H1 (cell line): ENCODE measurements around the gene BMI1. TPM values are rescaled to one million over a fixed set of nuclear protein-coding genes. Genes with fewer than 3 reads are reported as not detected.

Experiments used
- CTCF ChIA-PET: fragments of 300-600 bp; sonication (Branson Sonifier 250); formaldehyde crosslinking; loops from one replicate; lab custom pipeline; 2021; ENCODE audit not compliant: partially characterized antibody; lab: Charles Lee
- POLR2A ChIA-PET: fragments of 300-600 bp; sonication (Branson Sonifier 250); formaldehyde crosslinking; loops from one replicate; lab custom pipeline; 2021; ENCODE audit warnings: inconsistent platforms; ENCODE audit not compliant: partially characterized antibody; lab: Charles Lee
- DNase-seq, 2 experiments: peaks; one replicate each; pipeline versions ENCODE4 v3.0.0 to v3.0.0-alpha.2; 2010 to 2022; ENCODE audit warnings: low spot score in 2 of 2, low read depth in 1 of 2, mixed read lengths in 1 of 2
- FAIRE-seq: peaks from 2 replicates; lab custom pipeline; 2011; peaks lifted over from hg19 to GRCh38; lab: Jason Lieb, UNC
- H2AFZ ChIP-seq: 2 replicates; pipeline ENCODE4 v1.8.1; 2012; ENCODE audit warnings: low read length, inconsistent platforms
- H2AK5ac ChIP-seq: 2 replicates; pipeline ENCODE4 v1.6.1; 2013; ENCODE audit warnings: low read depth, low read length
- H2BK120ac ChIP-seq: replicated peaks from 2 replicates; pipeline ENCODE3; 2013; ENCODE audit warnings: low read depth, low read length, inconsistent platforms
- H2BK12ac ChIP-seq: 2 replicates; pipeline ENCODE4 v1.6.1; 2013; ENCODE audit warnings: low read depth, low read length
- H2BK15ac ChIP-seq: 2 replicates; pipeline ENCODE4 v1.6.1; 2013; ENCODE audit warnings: low read length
- H2BK20ac ChIP-seq: 2 replicates; pipeline ENCODE4 v1.6.1; 2013; ENCODE audit warnings: low read length
- H2BK5ac ChIP-seq: 2 replicates; pipeline ENCODE4 v1.6.1; 2013; ENCODE audit warnings: low read depth, low read length
- H3K14ac ChIP-seq: 2 replicates; pipeline ENCODE4 v1.6.1; 2013; ENCODE audit warnings: inconsistent platforms; ENCODE audit not compliant: insufficient read length
- H3K18ac ChIP-seq: 2 replicates; pipeline ENCODE4 v1.6.1; 2013; ENCODE audit warnings: low read length; ENCODE audit errors: extremely low read depth
- H3K23ac ChIP-seq: 2 replicates; pipeline ENCODE4 v1.6.1; 2013; ENCODE audit warnings: inconsistent platforms; ENCODE audit not compliant: insufficient read length
- H3K23me2 ChIP-seq: 2 replicates; pipeline ENCODE4 v1.6.1; 2013; ENCODE audit warnings: low read depth, low read length
- H3K27ac ChIP-seq: 2 replicates; pipeline ENCODE4 v1.6.1; 2011; ENCODE audit warnings: low read depth, low read length, inconsistent platforms
- H3K27me3 ChIP-seq, 4 experiments: replicated peaks in 1 of 4; 1 replicate in 1 of 4; 2 replicates in 3 of 4; pipeline versions ENCODE4 v1.6.1 to v1.8.1; 2011 to 2013; ENCODE audit warnings: low read length in 3 of 4, mild to moderate bottlenecking in 3 of 4, inconsistent platforms in 2 of 4, mixed read lengths in 2 of 4, moderate library complexity in 1 of 4; ENCODE audit not compliant: control insufficient read depth in 3 of 4, insufficient read depth in 3 of 4; ENCODE audit errors: extremely low read depth in 1 of 4
- H3K36me3 ChIP-seq, 4 experiments: 2 replicates each; pipeline versions ENCODE4 v1.6.1 to v1.8.1; 2011 to 2013; ENCODE audit warnings: mild to moderate bottlenecking in 4 of 4, low read length in 3 of 4, moderate library complexity in 2 of 4, control low read depth in 1 of 4, inconsistent platforms in 1 of 4; ENCODE audit not compliant: insufficient read depth in 4 of 4, control insufficient read depth in 2 of 4
- H3K4ac ChIP-seq: replicated peaks from 2 replicates; pipeline ENCODE3; 2013; ENCODE audit warnings: low read length, low read depth, mixed read lengths, inconsistent platforms; ENCODE audit not compliant: insufficient read length
- H3K4me1 ChIP-seq, 4 experiments: replicated peaks in 1 of 4; 1 replicate in 1 of 4; 2 replicates in 3 of 4; pipeline versions ENCODE4 v1.6.1 to v1.8.1; 2011 to 2013; ENCODE audit warnings: low read length in 3 of 4, inconsistent platforms in 2 of 4, mixed read lengths in 1 of 4; ENCODE audit not compliant: insufficient read depth in 4 of 4, control insufficient read depth in 3 of 4
- H3K4me2 ChIP-seq, 2 experiments: 2 replicates each; pipeline versions ENCODE4 v1.6.1 to v1.8.1; 2011 to 2013; ENCODE audit warnings: low read depth in 2 of 2, low read length in 2 of 2, control low read depth in 1 of 2, inconsistent platforms in 1 of 2, mild to moderate bottlenecking in 1 of 2; ENCODE audit not compliant: insufficient read depth in 1 of 2
- H3K4me3 ChIP-seq, 4 experiments: fragments of 200-600, 300-600 bp in 1 of 4; sonication (generic), shearing (Covaris generic), sonication (Bioruptor Twin) in 1 of 4; 2 replicates each; pipeline versions ENCODE4 v1.5.1 to v1.8.1; 2011 to 2016; ENCODE audit warnings: low read length in 4 of 4, low read depth in 3 of 4, control low read depth in 2 of 4, inconsistent platforms in 2 of 4, mild to moderate bottlenecking in 2 of 4, mixed read lengths in 1 of 4, moderate library complexity in 1 of 4; ENCODE audit not compliant: insufficient read depth in 2 of 4; ENCODE audit errors: extremely low read depth in 1 of 4
- H3K56ac ChIP-seq: replicated peaks from 2 replicates; pipeline ENCODE3; 2013; ENCODE audit warnings: low read depth, mild to moderate bottlenecking, mixed read lengths, low read length, inconsistent platforms; ENCODE audit not compliant: insufficient read length
- H3K79me1 ChIP-seq: 2 replicates; pipeline ENCODE4 v1.6.1; 2013; ENCODE audit warnings: low read depth, low read length, control low read depth
- H3K79me2 ChIP-seq, 2 experiments: 2 replicates each; pipeline versions ENCODE4 v1.6.1 to v1.8.1; 2012 to 2013; ENCODE audit warnings: low read length in 2 of 2, mild to moderate bottlenecking in 2 of 2, inconsistent platforms in 1 of 2; ENCODE audit not compliant: insufficient read depth in 2 of 2, control insufficient read depth in 1 of 2
- H3K9ac ChIP-seq, 4 experiments: replicated peaks in 1 of 4; 1 replicate in 1 of 4; 2 replicates in 3 of 4; pipeline versions ENCODE4 v1.6.1 to v1.8.1; 2011 to 2013; ENCODE audit warnings: low read depth in 3 of 4, low read length in 3 of 4, control low read depth in 2 of 4, mild to moderate bottlenecking in 2 of 4, moderate library complexity in 2 of 4, inconsistent platforms in 1 of 4; ENCODE audit errors: extremely low read depth in 1 of 4
- H3K9me3 ChIP-seq, 2 experiments: 2 replicates each; pipeline versions ENCODE4 v1.6.1 to v1.8.1; 2012 to 2013; ENCODE audit warnings: mild to moderate bottlenecking in 2 of 2, moderate library complexity in 2 of 2, control low read depth in 1 of 2, inconsistent platforms in 1 of 2, low read depth in 1 of 2, low read length in 1 of 2, mixed read lengths in 1 of 2; ENCODE audit not compliant: insufficient read depth in 2 of 2
- H4K20me1 ChIP-seq, 2 experiments: replicated peaks in 1 of 2; 2 replicates each; pipeline versions ENCODE3 to v1.8.1; 2011 to 2013; ENCODE audit warnings: inconsistent platforms in 2 of 2, low read length in 2 of 2, mild to moderate bottlenecking in 1 of 2; ENCODE audit not compliant: insufficient read depth in 2 of 2, control insufficient read depth in 1 of 2
- H4K5ac ChIP-seq: 2 replicates; pipeline ENCODE4 v1.6.1; 2013; ENCODE audit warnings: low read length, low read depth, mixed read lengths, inconsistent platforms; ENCODE audit not compliant: insufficient read length
- H4K8ac ChIP-seq: 2 replicates; pipeline ENCODE4 v1.8.0; 2013; ENCODE audit warnings: mild to moderate bottlenecking, moderate library complexity, low read length, inconsistent platforms; ENCODE audit not compliant: insufficient read depth; ENCODE audit errors: extremely low read depth
- H4K91ac ChIP-seq: replicated peaks from 2 replicates; pipeline ENCODE3; 2013; ENCODE audit warnings: low read length, mixed read lengths, inconsistent platforms; ENCODE audit not compliant: insufficient read length
- EZH2 ChIP-seq: fragments of 200-600 bp; sonication (generic); IDR thresholded peaks from 2 replicates; pipeline ENCODE4 v1.7.1; 2012; ENCODE audit warnings: low read depth, mild to moderate bottlenecking, moderate library complexity, low read length, inconsistent platforms; ENCODE audit not compliant: severe bottlenecking
- SRF ChIP-seq: IDR thresholded peaks from 2 replicates; pipeline ENCODE4 v1.6.1; 2011; ENCODE audit warnings: mild to moderate bottlenecking, low read depth, low read length, moderate library complexity
- SUZ12 ChIP-seq: fragments of 200-600 bp; sonication (generic); IDR thresholded peaks from 2 replicates; pipeline ENCODE4 v1.6.1; 2012; ENCODE audit warnings: mild to moderate bottlenecking, inconsistent platforms, low read length, moderate library complexity, mixed read lengths
- WGBS, 2 experiments: shearing (Covaris generic) in 1 of 2; methylation state at CpG; one replicate each; pipeline versions ENCODE4 v1.1.6 to v1.1.7; 2013 to 2015; ENCODE audit warnings: low lambda C conversion rate in 2 of 2, mixed read lengths in 2 of 2, inconsistent platforms in 1 of 2, low coverage in 1 of 2, missing lambda C conversion rate in 1 of 2; ENCODE audit not compliant: insufficient replicate concordance in 2 of 2, insufficient coverage in 1 of 2, insufficient read length in 1 of 2; ENCODE audit errors: extremely low coverage in 1 of 2, missing lambda C conversion rate in 1 of 2; 5-methylcytosine and 5-hydroxymethylcytosine counted together
- polyA plus RNA-seq, 7 experiments: library from polyadenylated mRNA; depleted of rRNA in 3 of 7; stranded (reverse) in 5 of 7; unstranded in 2 of 7; fragments of >200 nt in 5 of 7; fragments of 200-250 nt in 2 of 7; gene quantifications; 1 replicate in 5 of 7; 2 replicates in 1 of 7; 4 replicates in 1 of 7; pipeline versions ENCODE4 v1.2.1 to v1.2.3, GENCODE V29; 2011 to 2013; ENCODE audit warnings: missing spikeins in 2 of 7, mixed read lengths in 2 of 7
- total RNA-seq: library from RNA; stranded (reverse); fragmentation: NEBNext Ultra II Directional; extraction: Animal tissue kit (Norgen Biotek cat#: 25700); gene quantifications from 2 replicates; pipeline ENCODE4 v1.2.1, GENCODE V29; 2021

Gene BMI1
- total and polyA plus RNA-seq, 2 of the 8 experiments (the other 6 are each of a cell fraction or from before 2014, with no cell fraction given): 2.8 to 10.7 TPM

GRCh38 chr10:22324893-22325271 is 4.0 kb downstream of the BMI1 start:
- peak overlapping the region; percentile 55 to 78 for H3K4me2 ChIP-seq
- FAIRE-seq (no peak), DNase-seq (no peak)
- peak overlapping the region; percentile 1; the same call in 1 of the 2 replicates for H2BK12ac ChIP-seq
- H2BK15ac ChIP-seq: no peak overlapping the region
- no peak overlapping the region for H2AFZ ChIP-seq
- no peaks in the 10 kb centered on the region for H3K79me1 ChIP-seq
- H3K56ac ChIP-seq: no peak overlapping the region
- H4K91ac ChIP-seq: no peak overlapping the region
- H3K27ac ChIP-seq: no peak overlapping the region
- no peak overlapping the region for H4K8ac ChIP-seq
- no peak overlapping the region for H3K18ac ChIP-seq
- H3K27me3 ChIP-seq: peaks cover 33 to 57% (median 49%) of the 10 kb centered on the region in 4 experiments
- no peaks in the 10 kb centered on the region for H3K79me2 ChIP-seq
- H3K9me3 ChIP-seq: no peaks in the 10 kb centered on the region
- no peak overlapping the region for H2BK20ac ChIP-seq
- peak; percentile 33 for TF ChIP-seq SUZ12
- peak; percentile 68 for TF ChIP-seq EZH2
- TF ChIP-seq SRF: no peak
- peaks cover 8% of the 10 kb centered on the region for H3K23me2 ChIP-seq
- ChIA-PET POLR2A (interaction anchor here (1.0 to 1.3 kb wide), 2 partner anchors 9 to 15 kb away, joined by 4 read pairs; partner anchors contain the start of gene COMMD3), CTCF (interaction anchor here (1.3 kb wide), 1 partner anchor 332 kb away, joined by 4 read pairs; no protein-coding TSS in a partner anchor)
- peak overlapping the region; percentile 33 to 64 (median 44) for H3K4me3 ChIP-seq
- no peak overlapping the region for H3K14ac ChIP-seq
- peaks cover 7 to 14% of the 10 kb centered on the region in 2 experiments for H4K20me1 ChIP-seq
- no peak overlapping the region for H2BK120ac ChIP-seq
- H2AK5ac ChIP-seq: no peak overlapping the region
- no peaks in the 10 kb centered on the region; a peak in 2 of 8 replicates for H3K36me3 ChIP-seq
- H3K4me1 ChIP-seq: peaks cover 6 to 21% (median 7%) of the 10 kb centered on the region in 4 experiments; a peak in 5 of 7 replicates
- no peak overlapping the region for H3K23ac ChIP-seq
- H2BK5ac ChIP-seq: no peak overlapping the region
- H3K9ac ChIP-seq: no peak overlapping the region
- no peak overlapping the region for H3K4ac ChIP-seq
- H4K5ac ChIP-seq: no peak overlapping the region
- 4% methylated on average over 9 of the region's 9 CpGs; no CpG with 5 or more reads in 1 of the 2 experiments for WGBS, 2 experiments
